Ovary (tissue), 9 donors: Measurements from ENCODE around the gene FN3K. TPM values are rescaled to one million over a fixed set of nuclear protein-coding genes. Genes with fewer than 3 reads are reported as not detected.

Experiments
- DNase-seq, 5 donors: peaks; one replicate each; pipeline ENCODE4 v3.0.0-alpha.2; 2019 to 2020
- H3K27ac ChIP-seq, 2 donors: fragments of 200-600 bp; one replicate each; pipeline versions ENCODE4 v1.5.1 to v1.8.0; 2019 to 2022
- H3K27me3 ChIP-seq: fragments of 200-600 bp; one replicate; pipeline ENCODE4 v1.8.0; 2022
- H3K36me3 ChIP-seq: fragments of 200-600 bp; sonication (generic); one replicate; pipeline ENCODE4 v1.5.1; 2019
- H3K4me1 ChIP-seq: one replicate; pipeline ENCODE4 v1.8.1; 2013; ENCODE audit warnings: mild to moderate bottlenecking, moderate library complexity; ENCODE audit not compliant: insufficient read depth
- H3K4me3 ChIP-seq: fragments of 200-600 bp; sonication (generic); one replicate; pipeline ENCODE4 v1.5.1; 2017
- H3K9me3 ChIP-seq, 2 donors: fragments of 200-600 bp in 1 of 2; sonication (generic) in 1 of 2; one replicate each; pipeline versions ENCODE4 v1.5.1 to v1.8.1; 2013 to 2019; ENCODE audit warnings: mild to moderate bottlenecking in 1 of 2, moderate library complexity in 1 of 2
- EP300 ChIP-seq: sonication (generic); formaldehyde crosslinking; IDR thresholded peaks from one replicate; pipeline ENCODE4 v1.6.1; 2017; ENCODE audit warnings: antibody characterized with exemption
- POLR2A ChIP-seq: fragments of 450-650 bp; IDR thresholded peaks from one replicate; pipeline ENCODE4 v1.6.1; 2017; ENCODE audit warnings: antibody characterized with exemption, mild to moderate bottlenecking, moderate library complexity
- WGBS, 3 donors: extraction: QIAGEN DNeasy Blood & Tissue Kit in 1 of 3; methylation state at CpG; one replicate each; pipeline versions ENCODE4 v1.1.5 to v1.1.7; 2013 to 2017; 5-methylcytosine and 5-hydroxymethylcytosine counted together
- intact Hi-C, 4 donors: fragments of 100-400 bp; cut with DNase I; formaldehyde crosslinking; loops; one replicate each; pipeline versions ENCODE4 v1.11.0 to v1.15.1; 2022 to 2023
- polyA plus RNA-seq, 2 donors: library from polyadenylated mRNA; stranded (reverse); fragments of 200-250 nt in 1 of 2; fragments of 350-450 nt in 1 of 2; fragmentation: Illumina TruSeq in 1 of 2; extraction: RNeasy Lipid Tissue Mini Kit (QIAGEN cat#74804) in 1 of 2; gene quantifications; one replicate each; pipeline ENCODE4 v1.2.3, GENCODE V29; 2013 to 2014
- total RNA-seq, 7 donors: library from RNA; depleted of rRNA in 2 of 7; stranded (reverse); fragments of >200 nt in 2 of 7; fragmentation: NEBNext Ultra II Directional in 3 of 7; extraction: Animal tissue kit (Norgen Biotek cat#: 25700) in 3 of 7; gene quantifications; one replicate each; pipeline versions ENCODE4 v1.1.0 to v1.2.4, GENCODE V29; 2016 to 2023
- TF ChIP-seq, protein P1 (sequence below), 3 donors: fragments of 450-650 bp in 2 of 3; fragments of 200-600 bp in 1 of 3; IDR thresholded peaks; one replicate each; pipeline versions ENCODE4 v1.5.1 to v1.8.0; 2016 to 2022; ENCODE audit warnings: antibody characterized with exemption in 3 of 3, mild to moderate bottlenecking in 1 of 3
- donor health status: DM: no; HTN: no; CAD: no; lungs with moderate emphysema.
- donor health status: DM: no; HTN: no; CAD: no.
- donor health status: Bipolar disorder and iron deficiency.
- donor health status: DM: yes; HTN: yes; CAD: no.
- donor health status: DM: no; HTN: no; CAD: no.
- donor health status: DM: yes; HTN: yes; CAD: no.

The FN3K gene
- total and polyA plus RNA-seq, 9 donors = 12.0 to 106 (median 30.1) TPM

DNA sequence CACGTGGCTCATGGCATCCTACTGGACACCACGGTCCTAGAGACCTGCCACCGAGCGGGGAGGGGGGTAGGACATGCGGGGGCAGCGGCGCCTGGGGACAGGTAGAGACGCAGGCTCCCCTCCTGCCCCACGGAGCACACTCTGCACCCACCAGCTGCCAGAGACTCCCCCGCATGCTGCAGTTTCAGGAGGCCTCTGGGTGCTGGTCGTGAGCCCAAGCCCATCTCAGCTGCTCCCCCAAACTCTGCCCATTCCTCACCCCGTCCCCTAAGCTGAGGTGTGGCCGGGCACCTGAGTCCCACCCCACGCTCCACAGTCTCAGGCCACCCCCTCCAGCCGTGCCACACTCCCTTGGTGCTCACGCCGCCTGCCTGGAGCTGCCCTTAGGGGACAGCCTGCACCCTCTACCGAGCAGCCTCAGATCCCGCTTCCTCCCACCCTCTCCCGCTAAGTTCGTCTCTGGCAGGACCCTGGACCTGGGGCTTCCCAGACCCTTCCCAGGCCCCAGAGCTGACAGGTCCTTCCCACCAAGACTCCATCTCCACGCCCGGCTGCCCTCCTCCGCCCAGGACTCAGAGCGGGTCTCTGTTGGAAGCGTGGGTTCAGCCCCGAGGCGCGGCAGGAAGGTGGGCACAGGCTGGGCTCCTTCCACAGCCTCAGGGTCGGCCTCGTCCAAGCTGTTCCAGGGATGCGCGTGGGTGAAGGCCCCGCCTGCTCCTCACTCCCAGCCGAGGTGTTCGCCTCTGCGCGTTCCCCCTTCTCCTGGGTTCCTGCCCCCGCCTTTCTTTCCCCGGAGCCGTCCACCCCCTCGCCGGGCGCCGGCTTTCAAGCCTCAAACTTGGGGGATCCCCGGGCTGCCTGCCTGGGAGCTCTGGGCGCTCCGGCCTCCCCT is 38.3 kb upstream of the FN3K start:
- Histone ChIP-seq H3K4me1 (peaks cover 17% of the 10 kb centered on the region), H3K27ac (no peak overlapping the region), H3K27me3 (no peaks in the 10 kb centered on the region), H3K36me3 (no peaks in the 10 kb centered on the region), H3K9me3 (no peaks in the 10 kb centered on the region), H3K4me3 (peak overlapping the region; percentile 55)
- WGBS, 3 donors = 23 to 24% (median 24%) methylated on average over 48 of the region's 48 CpGs
- intact Hi-C loops = no loop called here
- TF ChIP-seq, protein P1, sequence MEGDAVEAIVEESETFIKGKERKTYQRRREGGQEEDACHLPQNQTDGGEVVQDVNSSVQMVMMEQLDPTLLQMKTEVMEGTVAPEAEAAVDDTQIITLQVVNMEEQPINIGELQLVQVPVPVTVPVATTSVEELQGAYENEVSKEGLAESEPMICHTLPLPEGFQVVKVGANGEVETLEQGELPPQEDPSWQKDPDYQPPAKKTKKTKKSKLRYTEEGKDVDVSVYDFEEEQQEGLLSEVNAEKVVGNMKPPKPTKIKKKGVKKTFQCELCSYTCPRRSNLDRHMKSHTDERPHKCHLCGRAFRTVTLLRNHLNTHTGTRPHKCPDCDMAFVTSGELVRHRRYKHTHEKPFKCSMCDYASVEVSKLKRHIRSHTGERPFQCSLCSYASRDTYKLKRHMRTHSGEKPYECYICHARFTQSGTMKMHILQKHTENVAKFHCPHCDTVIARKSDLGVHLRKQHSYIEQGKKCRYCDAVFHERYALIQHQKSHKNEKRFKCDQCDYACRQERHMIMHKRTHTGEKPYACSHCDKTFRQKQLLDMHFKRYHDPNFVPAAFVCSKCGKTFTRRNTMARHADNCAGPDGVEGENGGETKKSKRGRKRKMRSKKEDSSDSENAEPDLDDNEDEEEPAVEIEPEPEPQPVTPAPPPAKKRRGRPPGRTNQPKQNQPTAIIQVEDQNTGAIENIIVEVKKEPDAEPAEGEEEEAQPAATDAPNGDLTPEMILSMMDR (IDR thresholded peaks at IDR 0.05) = no peak
- TF ChIP-seq POLR2A (no peak), EP300 (no peak)
- DNase-seq = peak in 3 of 5 donors; percentile 33 to 63 (median 61)

DNA sequence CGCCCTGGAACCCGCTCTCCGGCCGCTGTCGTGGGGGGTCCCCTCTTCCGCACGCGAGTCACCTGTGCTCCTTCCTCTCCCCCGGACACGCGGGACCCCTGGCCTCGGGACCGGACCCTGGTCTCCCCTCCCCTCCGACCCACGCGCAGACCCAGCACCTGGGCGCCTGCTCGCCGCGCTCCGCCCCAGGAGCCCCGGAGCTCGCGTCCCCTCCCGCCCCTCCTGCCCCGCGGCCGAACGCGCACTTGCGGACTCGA is 37.7 kb upstream of the FN3K start:
- H3K27me3 ChIP-seq = no peaks in the 10 kb centered on the region
- 0 to 2% (median 1%) methylated on average over 19 to 32 of the region's 32 CpGs for WGBS, 3 donors
- H3K4me1 ChIP-seq = peaks cover 18% of the 10 kb centered on the region
- intact Hi-C loops = no loop called here
- no peak overlapping the region for H3K27ac ChIP-seq
- no peak for TF ChIP-seq POLR2A
- TF ChIP-seq, protein P1 (IDR thresholded peaks at IDR 0.05) = no peak
- TF ChIP-seq EP300 = no peak
- H3K9me3 ChIP-seq = no peaks in the 10 kb centered on the region
- H3K36me3 ChIP-seq = no peaks in the 10 kb centered on the region
- DNase-seq = no peak
- H3K4me3 ChIP-seq = peak overlapping the region; percentile 55

DNA sequence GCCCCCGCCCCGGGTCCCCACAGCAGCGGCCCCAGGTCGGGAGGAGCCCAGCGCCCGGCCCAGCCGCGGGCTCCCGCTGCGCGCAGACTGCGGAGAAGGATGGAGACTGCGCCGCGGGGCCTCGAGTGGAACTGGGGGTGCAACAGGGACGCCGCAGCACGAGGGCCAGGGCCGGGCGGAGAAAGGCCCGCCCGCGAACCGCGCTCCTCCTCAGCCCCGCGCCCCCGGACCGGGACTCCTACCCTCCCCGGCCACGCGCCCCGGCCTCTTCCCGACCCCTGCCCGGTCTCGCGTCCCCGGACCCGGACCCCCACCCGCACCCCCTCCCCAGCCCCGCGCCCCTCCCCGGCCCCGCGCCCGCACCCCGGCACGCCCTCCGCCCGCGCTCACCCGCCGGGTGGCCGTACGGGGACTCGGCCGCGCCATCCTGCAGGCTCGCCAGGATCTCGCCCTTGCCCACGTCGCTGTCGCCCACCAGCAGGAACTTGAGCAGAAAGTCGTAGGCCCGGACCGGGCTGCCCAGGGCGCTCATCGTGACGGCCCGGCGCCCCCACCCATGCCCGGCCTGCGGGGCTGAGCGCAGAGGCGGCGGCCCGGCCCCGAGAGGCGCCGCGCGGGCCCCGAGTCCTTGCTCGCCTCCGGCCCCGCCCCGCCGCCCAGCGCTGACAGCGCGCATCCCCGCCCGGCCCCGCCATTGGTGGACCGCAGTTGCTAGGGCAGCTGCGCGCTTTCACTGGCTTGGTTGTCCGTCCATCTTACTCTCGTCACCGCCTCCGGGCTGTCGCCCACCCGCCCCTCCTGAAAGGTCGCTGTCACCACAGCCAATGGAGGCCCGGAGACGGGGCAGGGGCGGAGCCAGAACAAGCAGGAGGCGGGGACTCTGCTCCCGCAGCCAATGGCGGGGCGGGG is 37.1 kb upstream of the FN3K start, which contains the start of gene RAB40B:
Gene RAB40B, minus strand, starts transcription at position 634 of the 909 bp plus-strand sequence. Its CDS starts 102 bp downstream, at position 532.
- Histone ChIP-seq H3K36me3 (no peaks in the 10 kb centered on the region), H3K9me3 (no peaks in the 10 kb centered on the region), H3K27ac (no peak within 1 kb of the TSS), H3K27me3 (no peaks in the 10 kb centered on the region), H3K4me3 (peak within 1 kb of the TSS; percentile 74), H3K4me1 (peaks cover 21% of the 10 kb centered on the region)
- TF ChIP-seq EP300 (no peak), POLR2A (no peak)
- TF ChIP-seq, protein P1 (IDR thresholded peaks at IDR 0.05) = no peak
- DNase-seq = peak; percentile 99
- intact Hi-C loops = no loop called here
- WGBS, 3 donors = 0 to 1% (median 1%) methylated on average over 43 to 112 of the region's 112 CpGs

DNA sequence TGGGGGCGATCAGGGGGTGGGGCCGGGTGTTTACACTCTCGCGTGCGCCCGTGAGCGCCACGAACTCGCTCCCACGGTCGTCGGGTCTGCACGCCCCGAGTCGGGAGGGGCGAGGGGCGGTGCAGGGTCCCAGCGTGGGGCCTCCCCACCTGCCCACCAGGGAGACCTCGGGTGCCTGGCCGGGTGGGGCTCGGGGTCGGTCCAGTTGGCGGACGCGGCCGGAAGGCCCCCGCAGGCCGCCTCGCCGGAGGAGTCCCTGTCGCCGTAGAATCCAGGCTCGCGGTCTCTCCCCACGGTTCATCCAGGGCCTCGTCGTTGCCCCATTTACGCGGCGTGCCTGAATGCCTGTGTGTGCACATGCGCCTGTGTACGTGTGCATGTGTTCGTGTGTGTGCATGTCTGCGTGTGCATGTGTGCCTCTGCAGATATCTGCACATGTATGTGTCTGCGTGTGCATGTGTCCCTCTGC is 36.4 kb upstream of the FN3K start:
- H3K4me1 ChIP-seq = peaks cover 22% of the 10 kb centered on the region
- no peak overlapping the region for H3K27ac ChIP-seq
- H3K27me3 ChIP-seq = no peaks in the 10 kb centered on the region
- intact Hi-C loops = no loop called here
- no peak for DNase-seq
- peak overlapping the region; percentile 74 for H3K4me3 ChIP-seq
- H3K36me3 ChIP-seq = no peaks in the 10 kb centered on the region
- WGBS, 3 donors = 2 to 4% (median 2%) methylated on average over 43 to 45 of the region's 45 CpGs
- TF ChIP-seq EP300 (no peak), POLR2A (no peak)
- TF ChIP-seq, protein P1 (IDR thresholded peaks at IDR 0.05) = no peak
- no peaks in the 10 kb centered on the region for H3K9me3 ChIP-seq
